MCF 10A (cell line): ENCODE data around the gene DHDDS. TPM values are rescaled to one million over a fixed set of nuclear protein-coding genes. Genes with fewer than 3 reads are reported as not detected.
"Not testable (repeated sequence)": the region's sequence is repeated elsewhere in the genome, so short reads cannot be mapped to it uniquely, and the experiment has no call there.

Experiments used
- BruUV-seq: library from RNA; stranded (reverse); fragments of 400-500 nt; replicated peaks from 2 replicates; lab custom pipeline; 2021; lab: Mats Ljungman, UMichigan
- CTCF ChIA-PET: fragments of 300-600 bp; sonication (Branson Sonifier 250); formaldehyde crosslinking; extraction: SDS; loops from one replicate; lab custom pipeline; 2021; ENCODE audit warnings: antibody characterized with exemption, inconsistent platforms; lab: Yijun Ruan, JAX
- POLR2A ChIA-PET: fragments of 300-600, 350-650 bp; sonication (Branson Sonifier 250); formaldehyde crosslinking; extraction: SDS; loops from one replicate; lab custom pipeline; 2020; ENCODE audit warnings: antibody characterized with exemption, inconsistent platforms; lab: Yijun Ruan, JAX
- DNase-seq: peaks from one replicate; pipeline ENCODE4 v3.0.0-alpha.2; 2018; ENCODE audit not compliant: unreplicated experiment
- H3K27ac Mint-ChIP-seq: one replicate; pipeline ENCODE4 v1.8.0; 2022; ENCODE audit warnings: mild to moderate bottlenecking, low read depth, mixed read lengths; ENCODE audit not compliant: unreplicated experiment
- H3K27me3 Mint-ChIP-seq: one replicate; pipeline ENCODE4 v1.8.0; 2022; ENCODE audit warnings: mixed read lengths; ENCODE audit not compliant: insufficient read depth, unreplicated experiment
- H3K36me3 Mint-ChIP-seq: one replicate; pipeline ENCODE4 v1.8.0; 2022; ENCODE audit warnings: mild to moderate bottlenecking, moderate library complexity, mixed read lengths; ENCODE audit not compliant: insufficient read depth, unreplicated experiment
- H3K4me1 Mint-ChIP-seq: one replicate; pipeline ENCODE4 v1.8.0; 2022; ENCODE audit warnings: mixed read lengths; ENCODE audit not compliant: insufficient read depth, unreplicated experiment
- H3K4me3 Mint-ChIP-seq: one replicate; pipeline ENCODE4 v1.8.0; 2022; ENCODE audit warnings: mild to moderate bottlenecking, moderate library complexity, mixed read lengths; ENCODE audit not compliant: unreplicated experiment
- H3K9me3 Mint-ChIP-seq: one replicate; pipeline ENCODE4 v1.8.0; 2022; ENCODE audit warnings: mixed read lengths; ENCODE audit not compliant: unreplicated experiment
- CTCF ChIP-seq: fragments of 200-600 bp; IDR thresholded peaks from one replicate; pipeline ENCODE4 v1.8.0; 2022; ENCODE audit warnings: antibody characterized with exemption, mild to moderate bottlenecking; ENCODE audit not compliant: unreplicated experiment
- intact Hi-C: fragments of 100-400 bp; cut with micrococcal nuclease; formaldehyde crosslinking; loops from 2 replicates; pipeline ENCODE4 v1.14.1; 2022
- total RNA-seq: library from RNA; stranded (reverse); gene quantifications from 2 replicates; pipeline ENCODE4 v1.2.3, GENCODE V29; 2022

Gene DHDDS
- total RNA-seq, 1 experiment from 2014 or later, result 48.2 TPM

- Mint-ChIP-seq H3K4me1 (no peaks in the 10 kb centered on the region), H3K4me3 (no peak overlapping the region), H3K36me3 (peaks cover 7% of the 10 kb centered on the region), H3K27me3 (no peaks in the 10 kb centered on the region), H3K9me3 (no peaks in the 10 kb centered on the region), H3K27ac (no peak overlapping the region)
- intact Hi-C loops, result no loop called here
- ChIA-PET POLR2A (interaction anchor here (3.2 to 10.8 kb wide), 2 partner anchors 16 to 31 kb away, joined by 14 to 282 read pairs; partner anchors contain the start of gene RPS6KA1), CTCF (interaction anchor here (0.6 to 4.0 kb wide), 4 partner anchors 18 to 44 kb away, joined by 3 to 75 read pairs (median 4); partner anchors contain the start of gene RPS6KA1)
- TF ChIP-seq CTCF, result no peak
- BruUV-seq, result TSS peak; percentile 58
- no peak for DNase-seq
Observed at GRCh38 chr1:26498894-26499293, 66.8 kb downstream of the DHDDS start.

- ChIA-PET POLR2A (interaction anchor here (0.6 to 10.8 kb wide), 27 partner anchors 11 to 508 kb away, joined by 3 to 282 read pairs (median 5); partner anchors contain the start of genes DHDDS, HMGN2, PDIK1L and PIGV), CTCF (interaction anchor here (0.6 to 4.0 kb wide), 23 partner anchors 10 to 609 kb away, joined by 3 to 75 read pairs (median 5); partner anchors contain the start of gene RPS6KA1)
- Mint-ChIP-seq H3K27ac (peak overlapping the region; percentile 91), H3K4me3 (peak overlapping the region; percentile 86), H3K36me3 (peaks cover 7% of the 10 kb centered on the region), H3K4me1 (no peaks in the 10 kb centered on the region), H3K27me3 (no peaks in the 10 kb centered on the region), H3K9me3 (no peaks in the 10 kb centered on the region)
- DNase-seq, result peak; percentile 86
- BruUV-seq, result no TSS peak
- no peak for TF ChIP-seq CTCF
- intact Hi-C loops, result loop anchor here (1.0 to 2.0 kb wide), 3 partner anchors 31 to 288 kb away; no protein-coding TSS in a partner anchor
Observed at GRCh38 chr1:26500488-26501175, 68.5 kb downstream of the DHDDS start.

GRCh38 chr1:26510711-26511110, 78.6 kb downstream of the DHDDS start:
- H3K27ac Mint-ChIP-seq, POLR2A ChIA-PET, H3K4me3 Mint-ChIP-seq, H3K4me1 Mint-ChIP-seq, H3K9me3 Mint-ChIP-seq, intact Hi-C loops, BruUV-seq, H3K36me3 Mint-ChIP-seq, DNase-seq, H3K27me3 Mint-ChIP-seq: not testable (repeated sequence)
- CTCF ChIA-PET, result interaction anchor here (1.4 kb wide), 1 partner anchor 11 kb away, joined by 5 read pairs; no protein-coding TSS in a partner anchor

- BruUV-seq, H3K36me3 Mint-ChIP-seq, H3K4me3 Mint-ChIP-seq, H3K4me1 Mint-ChIP-seq, H3K27ac Mint-ChIP-seq, intact Hi-C loops, H3K27me3 Mint-ChIP-seq, H3K9me3 Mint-ChIP-seq: not testable (repeated sequence)
- CTCF ChIA-PET, result interaction anchor here (1.7 kb wide), 1 partner anchor 14 kb away, joined by 10 read pairs; the partner anchor contains the start of gene RPS6KA1
- peak; percentile 35 for DNase-seq
- POLR2A ChIA-PET, result interaction anchor here (0.6 to 2.8 kb wide), 5 partner anchors 12 to 145 kb away, joined by 3 to 14 read pairs (median 5); no protein-coding TSS in a partner anchor
Observed at GRCh38 chr1:26515836-26516235, 83.7 kb downstream of the DHDDS start.
